ENCODE data around the gene STRIT1. TPM values are rescaled to one million over a fixed set of nuclear protein-coding genes. Genes with fewer than 3 reads are reported as not detected.
A peak's percentile ranks its signal among the peaks of the same experiment; 100 is the strongest.

STRIT1 gene
- total RNA-seq, 1 donor from 2014 or later: not detected

GRCh38 chr3:155327871-155328270 lies 34.4 kb upstream of the STRIT1 start:
- Mint-ChIP-seq H3K4me1 (ENCODE audit: unreplicated experiment) (no peaks in the 10 kb centered on the region), H3K9me3 (no peaks in the 10 kb centered on the region), H3K27me3 (no peaks in the 10 kb centered on the region), H3K27ac (no peak overlapping the region), H3K36me3 (no peaks in the 10 kb centered on the region), H3K4me3 (no peak overlapping the region)
- TF ChIP-seq CTCF (conservative IDR thresholded peaks at IDR 0.05): no peak
- DNase-seq (ENCODE audit: extremely low spot score, unreplicated experiment): no peak

GRCh38 chr3:155327430-155327829 lies 33.9 kb upstream of the STRIT1 start:
- H3K9me3 Mint-ChIP-seq: no peaks in the 10 kb centered on the region
- H3K4me1 Mint-ChIP-seq (ENCODE audit: unreplicated experiment): no peaks in the 10 kb centered on the region
- H3K4me3 Mint-ChIP-seq: no peak overlapping the region
- H3K27ac Mint-ChIP-seq: no peak overlapping the region
- H3K27me3 Mint-ChIP-seq: no peaks in the 10 kb centered on the region
- DNase-seq (ENCODE audit: extremely low spot score, unreplicated experiment): no peak
- no peak for TF ChIP-seq CTCF (conservative IDR thresholded peaks at IDR 0.05)
- H3K36me3 Mint-ChIP-seq: no peaks in the 10 kb centered on the region

GRCh38 chr3:155326901-155327300 lies 33.4 kb upstream of the STRIT1 start:
- H3K4me3 Mint-ChIP-seq: no peak overlapping the region
- H3K27me3 Mint-ChIP-seq: no peaks in the 10 kb centered on the region
- TF ChIP-seq CTCF (conservative IDR thresholded peaks at IDR 0.05): no peak
- no peak for DNase-seq (ENCODE audit: extremely low spot score, unreplicated experiment)
- no peaks in the 10 kb centered on the region for H3K36me3 Mint-ChIP-seq
- no peaks in the 10 kb centered on the region for H3K9me3 Mint-ChIP-seq
- no peak overlapping the region for H3K27ac Mint-ChIP-seq
- peaks cover 4% of the 10 kb centered on the region for H3K4me1 Mint-ChIP-seq (ENCODE audit: unreplicated experiment)

- H3K27ac Mint-ChIP-seq: no peak overlapping the region
- H3K36me3 Mint-ChIP-seq: no peaks in the 10 kb centered on the region
- H3K9me3 Mint-ChIP-seq: no peaks in the 10 kb centered on the region
- no peaks in the 10 kb centered on the region for H3K27me3 Mint-ChIP-seq
- TF ChIP-seq CTCF (conservative IDR thresholded peaks at IDR 0.05): no peak
- no peak for DNase-seq (ENCODE audit: extremely low spot score, unreplicated experiment)
- peaks cover 8% of the 10 kb centered on the region for H3K4me1 Mint-ChIP-seq (ENCODE audit: unreplicated experiment)
- no peak overlapping the region for H3K4me3 Mint-ChIP-seq
Observed at GRCh38 chr3:155326244-155326643, 32.8 kb upstream of the STRIT1 start.

DNA sequence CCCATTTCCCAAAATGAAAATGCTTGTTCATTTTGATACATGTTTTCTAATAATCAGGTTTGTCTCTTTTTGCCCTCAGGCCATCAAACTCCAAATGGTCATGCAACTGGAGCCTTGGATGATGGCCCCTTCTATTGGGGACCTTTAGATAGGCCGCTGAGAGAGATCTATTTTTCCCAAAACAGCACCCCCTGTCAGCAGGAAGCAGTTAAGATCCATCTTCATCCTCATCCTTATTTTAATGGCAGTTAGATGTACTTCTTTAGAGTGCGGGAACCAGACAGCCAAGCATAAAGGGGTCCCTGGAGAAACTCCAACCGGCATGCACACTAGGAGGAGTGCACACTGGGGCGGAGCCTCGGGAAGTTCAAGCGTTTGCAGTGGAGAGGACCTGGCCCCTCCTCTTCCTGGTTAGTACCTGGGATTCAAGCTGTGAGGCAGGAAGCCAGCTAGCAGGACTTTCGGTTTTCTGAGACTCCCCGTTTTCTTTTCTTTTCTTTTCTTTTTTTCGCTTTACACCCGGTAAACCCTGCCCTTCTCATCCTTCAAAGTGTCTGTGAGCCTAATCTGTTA lies 31.9 kb upstream of the STRIT1 start:
- Mint-ChIP-seq H3K36me3 (no peaks in the 10 kb centered on the region), H3K4me1 (ENCODE audit: unreplicated experiment) (peaks cover 9% of the 10 kb centered on the region), H3K27me3 (no peaks in the 10 kb centered on the region), H3K27ac (no peak overlapping the region), H3K9me3 (no peaks in the 10 kb centered on the region), H3K4me3 (no peak overlapping the region)
- DNase-seq (ENCODE audit: extremely low spot score, unreplicated experiment): no peak
- TF ChIP-seq CTCF (conservative IDR thresholded peaks at IDR 0.05): peak; percentile 40

Measured in type B pancreatic cell (in vitro differentiated cells).